H1 (cell line): ENCODE data around the gene MMP28. TPM values are rescaled to one million over a fixed set of nuclear protein-coding genes. Genes with fewer than 3 reads are reported as not detected.

Experiments
- CTCF ChIP-seq, 3 experiments: IDR thresholded peaks; 1 replicate in 2 of 3; 2 replicates in 1 of 3; pipeline versions ENCODE4 v1.5.1 to v1.6.1; 2011; ENCODE audit warnings: low read length in 3 of 3, mild to moderate bottlenecking in 3 of 3, inconsistent platforms in 2 of 3, low read depth in 1 of 3, moderate library complexity in 1 of 3; ENCODE audit not compliant: insufficient read depth in 1 of 3; ENCODE audit errors: control extremely low read depth in 1 of 3
- EP300 ChIP-seq, 2 experiments: IDR thresholded peaks; 1 replicate in 1 of 2; 2 replicates in 1 of 2; pipeline ENCODE4 v1.6.1; 2011 to 2012; ENCODE audit warnings: low read depth in 2 of 2, low read length in 2 of 2, mild to moderate bottlenecking in 2 of 2, borderline replicate concordance in 1 of 2, inconsistent platforms in 1 of 2, moderate library complexity in 1 of 2
- SAP30 ChIP-seq: fragments of 300-600 bp; sonication (generic); IDR thresholded peaks from 2 replicates; pipeline ENCODE4 v1.7.1; 2012; ENCODE audit warnings: low read length, moderate library complexity, mild to moderate bottlenecking, inconsistent platforms; ENCODE audit not compliant: insufficient read depth, insufficient replicate concordance
- SIRT6 ChIP-seq: IDR thresholded peaks from one replicate; pipeline ENCODE4 v1.7.1; 2012; ENCODE audit warnings: low read length, inconsistent platforms
- YY1 ChIP-seq: IDR thresholded peaks from 2 replicates; pipeline ENCODE4 v1.6.1; 2011; ENCODE audit warnings: low read depth, mild to moderate bottlenecking, low read length
- polyA plus RNA-seq, 7 experiments: library from polyadenylated mRNA; depleted of rRNA in 3 of 7; stranded (reverse) in 5 of 7; unstranded in 2 of 7; fragments of >200 nt in 5 of 7; fragments of 200-250 nt in 2 of 7; gene quantifications; 1 replicate in 5 of 7; 2 replicates in 1 of 7; 4 replicates in 1 of 7; pipeline versions ENCODE4 v1.2.1 to v1.2.3, GENCODE V29; 2011 to 2013; ENCODE audit warnings: missing spikeins in 2 of 7, mixed read lengths in 2 of 7
- total RNA-seq: library from RNA; stranded (reverse); fragmentation: NEBNext Ultra II Directional; extraction: Animal tissue kit (Norgen Biotek cat#: 25700); gene quantifications from 2 replicates; pipeline ENCODE4 v1.2.1, GENCODE V29; 2021

MMP28 gene
- total and polyA plus RNA-seq, 2 of the 8 experiments (the other 6 are each of a cell fraction or from before 2014, with no cell fraction given) = not detected

- no peak for TF ChIP-seq CTCF (IDR thresholded peaks at IDR 0.05; ENCODE audit: control extremely low read depth in 1 of 3, insufficient read depth in 1 of 3, low read depth in 1 of 3, low read length in 3 of 3)
- TF ChIP-seq YY1 = no peak
- no peak for TF ChIP-seq SIRT6
- TF ChIP-seq EP300 (IDR thresholded peaks at IDR 0.05; ENCODE audit: borderline replicate concordance in 1 of 2, low read depth in 2 of 2, low read length in 2 of 2) = no peak
- TF ChIP-seq SAP30 = no peak
Observed at GRCh38 chr17:35740216-35740615, 55.2 kb downstream of the MMP28 start (continued).
